Keratinocyte (primary cell): Measurements from ENCODE around the gene MLEC. TPM values are rescaled to one million over a fixed set of nuclear protein-coding genes. Genes with fewer than 3 reads are reported as not detected.

ENCODE experiments used
- DNase-seq: peaks from one replicate; pipeline ENCODE4 v3.0.0-alpha.2; 2011; ENCODE audit warnings: low read depth, missing footprints, low spot score
- FAIRE-seq: peaks from 2 replicates; lab custom pipeline; 2011; peaks lifted over from hg19 to GRCh38; lab: Jason Lieb, UNC
- H2AFZ ChIP-seq: 2 replicates; pipeline ENCODE4 v1.6.0; 2012; ENCODE audit warnings: low read length, control low read depth, inconsistent platforms; ENCODE audit not compliant: control insufficient read depth
- H3K27ac ChIP-seq: 2 replicates; pipeline ENCODE4 v1.5.1; 2011; ENCODE audit warnings: low read length; ENCODE audit not compliant: control insufficient read depth, insufficient read depth
- H3K27me3 ChIP-seq: 3 replicates; pipeline ENCODE4 v1.6.0; 2011; ENCODE audit warnings: low read length; ENCODE audit not compliant: control insufficient read depth, insufficient read depth; ENCODE audit errors: extremely low read depth
- H3K36me3 ChIP-seq, 2 experiments: 2 replicates in 1 of 2; 3 replicates in 1 of 2; pipeline ENCODE4 v1.5.1; 2011; ENCODE audit warnings: low read length in 2 of 2, mild to moderate bottlenecking in 1 of 2; ENCODE audit not compliant: control insufficient read depth in 2 of 2, insufficient read depth in 2 of 2; ENCODE audit errors: extremely low read depth in 1 of 2
- H3K4me1 ChIP-seq: 3 replicates; pipeline ENCODE4 v1.5.1; 2011; ENCODE audit warnings: low read length; ENCODE audit not compliant: control insufficient read depth, insufficient read depth; ENCODE audit errors: extremely low read depth
- H3K4me2 ChIP-seq: 3 replicates; pipeline ENCODE4 v1.6.0; 2011; ENCODE audit warnings: low read depth, low read length; ENCODE audit not compliant: control insufficient read depth, insufficient read depth; ENCODE audit errors: extremely low read depth
- H3K4me3 ChIP-seq, 3 experiments: fragments of 200-600 bp in 1 of 3; sonication (generic) in 1 of 3; 2 replicates in 2 of 3; 3 replicates in 1 of 3; pipeline ENCODE4 v1.5.1; 2011 to 2016; ENCODE audit warnings: low read length in 3 of 3, mild to moderate bottlenecking in 3 of 3, control low read depth in 2 of 3, inconsistent platforms in 1 of 3, low read depth in 1 of 3, mixed read lengths in 1 of 3, mixed run types in 1 of 3, moderate library complexity in 1 of 3; ENCODE audit not compliant: control insufficient read depth in 2 of 3, insufficient read depth in 2 of 3; ENCODE audit errors: extremely low read depth in 1 of 3
- H3K79me2 ChIP-seq: 2 replicates; pipeline ENCODE4 v1.6.0; 2012; ENCODE audit warnings: low read length; ENCODE audit not compliant: control insufficient read depth, insufficient read depth
- H3K9ac ChIP-seq: 3 replicates; pipeline ENCODE4 v1.6.0; 2011; ENCODE audit warnings: low read length; ENCODE audit not compliant: control insufficient read depth, insufficient read depth; ENCODE audit errors: extremely low read depth
- H3K9me1 ChIP-seq: 3 replicates; pipeline ENCODE4 v1.6.0; 2011; ENCODE audit warnings: low read length; ENCODE audit not compliant: control insufficient read depth, insufficient read depth; ENCODE audit errors: extremely low read depth
- H3K9me3 ChIP-seq: 2 replicates; pipeline ENCODE4 v1.5.1; 2012; ENCODE audit warnings: low read depth, low read length; ENCODE audit not compliant: control insufficient read depth
- H4K20me1 ChIP-seq: 3 replicates; pipeline ENCODE4 v1.6.0; 2011; ENCODE audit warnings: low read length; ENCODE audit not compliant: control insufficient read depth, insufficient read depth; ENCODE audit errors: extremely low read depth
- EZH2 ChIP-seq: IDR thresholded peaks from one replicate; pipeline ENCODE4 v1.6.1; 2012; ENCODE audit warnings: inconsistent platforms, mild to moderate bottlenecking, low read length, moderate library complexity
- dilution Hi-C: fragments of 300-500 bp; cut with MboI; formaldehyde crosslinking; loops from one replicate; pipeline ENCODE4 v1.7.0; 2020; ENCODE audit warnings: low sequenced_read_pairs; ENCODE audit not compliant: extremely low pct_ligation_motif_present
- polyA plus RNA-seq, 5 experiments: library from polyadenylated mRNA; depleted of rRNA in 3 of 5; stranded (reverse) in 3 of 5; stranded (forward) in 1 of 5; unstranded in 1 of 5; fragments of >200 nt; gene quantifications; 1 replicate in 1 of 5; 2 replicates in 3 of 5; 3 replicates in 1 of 5; pipeline versions ENCODE4 v1.2.1 to v1.2.3, GENCODE V29; 2011 to 2012; ENCODE audit warnings: missing spikeins in 2 of 5, low read depth in 1 of 5, low replicate concordance in 1 of 5
- TF ChIP-seq, protein P1 (sequence below), 3 experiments: IDR thresholded peaks in 1 of 3; conservative IDR thresholded peaks in 1 of 3; optimal IDR thresholded peaks in 1 of 3; 2 replicates in 2 of 3; 3 replicates in 1 of 3; pipeline versions ENCODE3 to v1.5.1; 2011; ENCODE audit warnings: low read length in 3 of 3, mild to moderate bottlenecking in 3 of 3, moderate library complexity in 2 of 3, control low read depth in 1 of 3, inconsistent platforms in 1 of 3; ENCODE audit not compliant: insufficient read depth in 2 of 3; ENCODE audit errors: extremely low read depth in 1 of 3

Gene MLEC
- polyA plus RNA-seq, 1 donor (not counting 4 experiments of a cell fraction or from before 2014, with no cell fraction given), result 65.2 TPM

GRCh38 chr12:120751389-120751788 is 64.4 kb downstream of the MLEC start:
- dilution Hi-C loops, result no loop called here
- DNase-seq (no peak), FAIRE-seq (no peak)
- Histone ChIP-seq H3K9me1 (no peaks in the 10 kb centered on the region), H3K36me3 (no peaks in the 10 kb centered on the region), H3K79me2 (no peaks in the 10 kb centered on the region), H2AFZ (no peak overlapping the region), H3K9ac (no peak overlapping the region), H4K20me1 (no peaks in the 10 kb centered on the region), H3K4me2 (no peak overlapping the region), H3K4me1 (no peaks in the 10 kb centered on the region), H3K4me3 (no peak overlapping the region), H3K9me3 (no peaks in the 10 kb centered on the region), H3K27me3 (no peaks in the 10 kb centered on the region), H3K27ac (no peak overlapping the region)
- TF ChIP-seq EZH2, result no peak
- TF ChIP-seq, protein P1, sequence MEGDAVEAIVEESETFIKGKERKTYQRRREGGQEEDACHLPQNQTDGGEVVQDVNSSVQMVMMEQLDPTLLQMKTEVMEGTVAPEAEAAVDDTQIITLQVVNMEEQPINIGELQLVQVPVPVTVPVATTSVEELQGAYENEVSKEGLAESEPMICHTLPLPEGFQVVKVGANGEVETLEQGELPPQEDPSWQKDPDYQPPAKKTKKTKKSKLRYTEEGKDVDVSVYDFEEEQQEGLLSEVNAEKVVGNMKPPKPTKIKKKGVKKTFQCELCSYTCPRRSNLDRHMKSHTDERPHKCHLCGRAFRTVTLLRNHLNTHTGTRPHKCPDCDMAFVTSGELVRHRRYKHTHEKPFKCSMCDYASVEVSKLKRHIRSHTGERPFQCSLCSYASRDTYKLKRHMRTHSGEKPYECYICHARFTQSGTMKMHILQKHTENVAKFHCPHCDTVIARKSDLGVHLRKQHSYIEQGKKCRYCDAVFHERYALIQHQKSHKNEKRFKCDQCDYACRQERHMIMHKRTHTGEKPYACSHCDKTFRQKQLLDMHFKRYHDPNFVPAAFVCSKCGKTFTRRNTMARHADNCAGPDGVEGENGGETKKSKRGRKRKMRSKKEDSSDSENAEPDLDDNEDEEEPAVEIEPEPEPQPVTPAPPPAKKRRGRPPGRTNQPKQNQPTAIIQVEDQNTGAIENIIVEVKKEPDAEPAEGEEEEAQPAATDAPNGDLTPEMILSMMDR (optimal IDR thresholded peaks at IDR 0.05 in 1 of 3, IDR thresholded peaks at IDR 0.05 in 1 of 3, conservative IDR thresholded peaks at IDR 0.05 in 1 of 3; ENCODE audit: extremely low read depth in 1 of 3, insufficient read depth in 2 of 3, low read length in 3 of 3), result no peak

Other genes starting within 250 kb of the MLEC start
- 584 to 976 TPM (median 663 TPM) in 3 replicates for gene COX6A1, start 249.0 kb upstream of the MLEC start, polyA plus RNA-seq
- 37.3 to 71.1 TPM (median 46.7 TPM) in 3 replicates for gene TRIAP1, start 240.8 kb upstream of the MLEC start, polyA plus RNA-seq
- gene GATC, start 240.7 kb upstream of the MLEC start, polyA plus RNA-seq, result 14.7 to 22.4 TPM (median 19.2 TPM) in 3 replicates
- 108 to 175 TPM (median 159 TPM) in 3 replicates for gene SRSF9, start 217.4 kb upstream of the MLEC start, polyA plus RNA-seq
- 636 to 744 TPM (median 716 TPM) in 3 replicates for gene DYNLL1, start 191.0 kb upstream of the MLEC start, polyA plus RNA-seq
- 23.9 to 38.7 TPM (median 27.9 TPM) in 3 replicates for gene COQ5, start 158.0 kb upstream of the MLEC start, polyA plus RNA-seq
- 55.3 to 160 TPM (median 60.3 TPM) in 3 replicates for gene RNF10, start 152.8 kb upstream of the MLEC start, polyA plus RNA-seq
- gene POP5, start 105.7 kb upstream of the MLEC start, polyA plus RNA-seq, result 94.4 to 105 TPM (median 102 TPM) in 3 replicates
- gene CABP1, start 46.5 kb upstream of the MLEC start, polyA plus RNA-seq, result 0.04 TPM in 2 of 3 replicates, not detected in the other
- gene UNC119B, start 23.3 kb downstream of the MLEC start, polyA plus RNA-seq, result 22.0 to 22.8 TPM (median 22.1 TPM) in 3 replicates
- 2.2 to 3.8 TPM (median 2.8 TPM) in 3 replicates for gene ACADS, start 38.7 kb downstream of the MLEC start, polyA plus RNA-seq
- gene SPPL3, start 217.2 kb downstream of the MLEC start, polyA plus RNA-seq, result 28.3 to 36.9 TPM (median 30.5 TPM) in 3 replicates